Measurements from ENCODE around the gene SYNE3. TPM values are rescaled to one million over a fixed set of nuclear protein-coding genes. Genes with fewer than 3 reads are reported as not detected.
A peak's percentile ranks its signal among the peaks of the same experiment; 100 is the strongest.

SYNE3 gene
- total and polyA plus RNA-seq, 4 experiments from 2014 or later: 4.3 to 52.2 (median 28.3) TPM

DNA sequence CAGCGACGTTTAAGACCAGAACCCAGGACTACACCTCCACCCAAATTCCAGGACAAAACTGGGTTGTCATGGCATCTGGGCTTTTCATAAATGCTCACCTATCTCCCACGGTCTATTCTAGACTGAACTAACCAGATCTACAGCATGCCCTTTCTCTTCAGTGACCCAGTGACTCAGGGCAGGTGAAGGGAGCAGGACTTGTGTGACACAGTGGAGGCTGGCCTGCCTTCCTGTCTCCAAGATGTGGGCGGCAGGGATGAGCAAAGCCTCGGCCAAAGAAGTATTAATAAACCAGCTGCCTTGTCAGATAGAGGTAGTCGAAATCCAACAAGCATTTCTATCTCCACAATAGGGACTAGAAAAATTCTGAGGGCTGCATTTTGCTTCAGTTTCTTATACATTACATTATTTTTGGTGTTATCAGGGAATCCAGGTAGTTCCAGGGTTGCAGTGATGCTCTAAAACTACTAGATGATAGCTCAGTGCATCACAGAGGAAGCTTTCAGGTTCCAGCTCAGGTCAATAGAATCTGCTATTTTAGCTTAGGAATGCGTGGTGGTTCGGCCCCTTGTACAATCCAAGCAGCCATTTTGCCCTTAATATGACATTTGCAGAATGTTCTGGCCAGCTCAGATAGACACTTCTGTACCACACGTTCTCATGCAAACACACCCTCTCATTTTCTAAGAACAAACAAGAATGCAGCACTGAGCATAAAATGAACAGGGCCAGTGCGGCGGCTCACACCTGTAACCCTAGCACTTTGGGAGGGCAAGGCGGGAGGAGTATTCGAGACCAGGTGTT, 14.2 kb upstream of the SYNE3 start:
- Histone ChIP-seq H3K36me3 (ENCODE audit: insufficient read depth, low read length) (no peaks in the 10 kb centered on the region), H3K9me3 (ENCODE audit: control insufficient read depth in 1 of 2, low read length in 2 of 2) (no peaks in the 10 kb centered on the region), H3K4me3 (ENCODE audit: low read length in 2 of 2) (no peak overlapping the region), H3K27me3 (ENCODE audit: insufficient read depth, low read length) (no peaks in the 10 kb centered on the region), H3K4me1 (ENCODE audit: insufficient read depth, low read length) (peaks cover 53% of the 10 kb centered on the region), H3K27ac (ENCODE audit: low read depth, low read length) (no peak overlapping the region)
- ChIA-PET POLR2A (ENCODE audit: partially characterized antibody) (interaction anchor here (0.8 to 1.8 kb wide), 4 partner anchors 12 to 88 kb away, joined by 3 to 8 read pairs (median 4); partner anchors contain the start of gene SYNE3), CTCF (ENCODE audit: partially characterized antibody) (interaction anchor here (1.0 to 25.2 kb wide), 2 partner anchors 77 to 101 kb away, joined by 3 to 845 read pairs; no protein-coding TSS in a partner anchor)
- intact Hi-C loops (cut with micrococcal nuclease): no loop called here
- no peaks in the 10 kb centered on the region for H3K27me3 Mint-ChIP-seq
- H3K36me3 Mint-ChIP-seq: peaks cover 9 to 18% of the 10 kb centered on the region in 2 donors
- H3K9me3 Mint-ChIP-seq: peaks cover 0 to 3% (median 0%) of the 10 kb centered on the region in 8 donors
- peak overlapping the region in 5 of 7 donors; percentile 27 to 50 (median 36) for H3K27ac Mint-ChIP-seq
- H3K4me3 Mint-ChIP-seq: peak overlapping the region in 1 of 8 donors; percentile 27
- DNase-seq: no peak
- H3K4me1 Mint-ChIP-seq: peaks cover 34 to 76% (median 54%) of the 10 kb centered on the region in 4 donors

DNA sequence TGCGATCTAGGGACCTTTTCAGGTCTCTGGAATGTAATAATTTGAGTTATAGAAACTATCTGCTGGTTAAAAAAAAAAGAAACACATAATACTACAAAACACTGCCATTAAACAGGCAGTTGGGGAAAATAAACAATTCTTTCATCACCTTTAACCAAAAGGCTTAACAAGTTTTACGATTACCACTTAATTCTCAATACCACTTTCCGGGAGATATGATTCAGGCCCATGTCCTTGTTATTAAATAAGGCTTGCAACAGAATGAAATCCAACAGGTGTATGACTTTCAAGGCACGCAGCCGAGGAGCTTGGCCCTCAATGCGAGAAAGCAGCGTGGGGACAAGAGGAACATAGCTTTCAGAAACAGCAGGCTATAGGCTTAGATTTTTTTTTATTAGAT, 12.8 kb upstream of the SYNE3 start:
- CTCF ChIA-PET (ENCODE audit: partially characterized antibody): interaction anchor here (2.6 to 25.2 kb wide), 5 partner anchors 39 to 102 kb away, joined by 11 to 845 read pairs (median 30); no protein-coding TSS in a partner anchor
- H3K9me3 ChIP-seq (ENCODE audit: control insufficient read depth in 1 of 2, low read length in 2 of 2): no peaks in the 10 kb centered on the region
- peaks cover 9 to 11% of the 10 kb centered on the region in 2 donors for H3K36me3 Mint-ChIP-seq
- H3K4me3 ChIP-seq (ENCODE audit: low read length in 2 of 2): no peak overlapping the region
- no peaks in the 10 kb centered on the region for H3K9me3 Mint-ChIP-seq
- H3K36me3 ChIP-seq (ENCODE audit: insufficient read depth, low read length): no peaks in the 10 kb centered on the region
- no peaks in the 10 kb centered on the region for H3K27me3 ChIP-seq (ENCODE audit: insufficient read depth, low read length)
- H3K4me1 Mint-ChIP-seq: peaks cover 44 to 79% (median 63%) of the 10 kb centered on the region in 4 donors
- H3K27ac Mint-ChIP-seq: no peak overlapping the region
- no peak for DNase-seq
- H3K4me3 Mint-ChIP-seq: no peak overlapping the region
- no peaks in the 10 kb centered on the region for H3K27me3 Mint-ChIP-seq
- intact Hi-C loops (cut with micrococcal nuclease): no loop called here
- POLR2A ChIA-PET (ENCODE audit: partially characterized antibody): interaction anchor here (0.7 to 12.2 kb wide), 4 partner anchors 9 to 85 kb away, joined by 4 to 185 read pairs (median 20); no protein-coding TSS in a partner anchor
- peaks cover 62% of the 10 kb centered on the region for H3K4me1 ChIP-seq (ENCODE audit: insufficient read depth, low read length)
- no peak overlapping the region for H3K27ac ChIP-seq (ENCODE audit: low read depth, low read length)

GRCh38 chr14:95527387-95528002, 11.0 kb upstream of the SYNE3 start:
- Histone ChIP-seq H3K9me3 (ENCODE audit: control insufficient read depth in 1 of 2, low read length in 2 of 2) (no peaks in the 10 kb centered on the region), H3K36me3 (ENCODE audit: insufficient read depth, low read length) (no peaks in the 10 kb centered on the region), H3K27ac (ENCODE audit: low read depth, low read length) (no peak overlapping the region), H3K4me3 (ENCODE audit: low read length in 2 of 2) (no peak overlapping the region), H3K27me3 (ENCODE audit: insufficient read depth, low read length) (no peaks in the 10 kb centered on the region), H3K4me1 (ENCODE audit: insufficient read depth, low read length) (peaks cover 65% of the 10 kb centered on the region)
- H3K4me1 Mint-ChIP-seq: peaks cover 51 to 80% (median 66%) of the 10 kb centered on the region in 4 donors
- H3K36me3 Mint-ChIP-seq: peaks cover 9% of the 10 kb centered on the region in 2 donors
- CTCF ChIA-PET (ENCODE audit: partially characterized antibody): interaction anchor here (0.6 to 25.2 kb wide), 27 partner anchors 8 to 1541 kb away, joined by 3 to 845 read pairs (median 7); partner anchors contain the start of genes GLRX5 and SYNE3
- intact Hi-C loops (cut with micrococcal nuclease): loop anchor here (1.0 kb wide), 4 partner anchors 9 to 100 kb away; no protein-coding TSS in a partner anchor
- H3K4me3 Mint-ChIP-seq: peak overlapping the region in 1 of 8 donors; percentile 52
- no peaks in the 10 kb centered on the region for H3K27me3 Mint-ChIP-seq
- POLR2A ChIA-PET (ENCODE audit: partially characterized antibody): interaction anchor here (0.6 to 12.2 kb wide), 10 partner anchors 9 to 409 kb away, joined by 3 to 185 read pairs (median 5); partner anchors contain the start of gene SYNE3
- peak; percentile 43 to 57 (median 52) for DNase-seq
- no peaks in the 10 kb centered on the region for H3K9me3 Mint-ChIP-seq
- H3K27ac Mint-ChIP-seq: peak overlapping the region; percentile 38 to 90 (median 66)

- H3K9me3 ChIP-seq (ENCODE audit: control insufficient read depth in 1 of 2, low read length in 2 of 2): no peaks in the 10 kb centered on the region
- peaks cover 65% of the 10 kb centered on the region for H3K4me1 ChIP-seq (ENCODE audit: insufficient read depth, low read length)
- H3K4me3 ChIP-seq (ENCODE audit: low read length in 2 of 2): no peak overlapping the region
- H3K9me3 Mint-ChIP-seq: no peaks in the 10 kb centered on the region
- intact Hi-C loops (cut with micrococcal nuclease): loop anchor here (1.0 kb wide), 4 partner anchors 8 to 99 kb away; no protein-coding TSS in a partner anchor
- peak overlapping the region; percentile 38 to 90 (median 89) for H3K27ac Mint-ChIP-seq
- no peak overlapping the region for H3K27ac ChIP-seq (ENCODE audit: low read depth, low read length)
- no peak for DNase-seq
- CTCF ChIA-PET (ENCODE audit: partially characterized antibody): interaction anchor here (0.9 to 25.2 kb wide), 26 partner anchors 8 to 100 kb away, joined by 3 to 845 read pairs (median 8); partner anchors contain the start of genes GLRX5 and SYNE3
- H3K27me3 Mint-ChIP-seq: no peaks in the 10 kb centered on the region
- H3K36me3 Mint-ChIP-seq: peaks cover 8 to 9% of the 10 kb centered on the region in 2 donors
- H3K27me3 ChIP-seq (ENCODE audit: insufficient read depth, low read length): no peaks in the 10 kb centered on the region
- H3K36me3 ChIP-seq (ENCODE audit: insufficient read depth, low read length): no peaks in the 10 kb centered on the region
- H3K4me1 Mint-ChIP-seq: peaks cover 51 to 80% (median 67%) of the 10 kb centered on the region in 4 donors
- H3K4me3 Mint-ChIP-seq: peak overlapping the region in 1 of 8 donors; percentile 13
- POLR2A ChIA-PET (ENCODE audit: partially characterized antibody): interaction anchor here (0.6 to 12.2 kb wide), 9 partner anchors 8 to 408 kb away, joined by 3 to 185 read pairs (median 6); partner anchors contain the start of gene SYNE3
Observed at GRCh38 chr14:95526483-95527386, 10.3 kb upstream of the SYNE3 start.

- Histone ChIP-seq H3K4me1 (ENCODE audit: insufficient read depth, low read length) (peaks cover 66% of the 10 kb centered on the region), H3K4me3 (ENCODE audit: low read length in 2 of 2) (no peak overlapping the region), H3K36me3 (ENCODE audit: insufficient read depth, low read length) (no peaks in the 10 kb centered on the region), H3K9me3 (ENCODE audit: control insufficient read depth in 1 of 2, low read length in 2 of 2) (no peaks in the 10 kb centered on the region), H3K27ac (ENCODE audit: low read depth, low read length) (no peak overlapping the region), H3K27me3 (ENCODE audit: insufficient read depth, low read length) (no peaks in the 10 kb centered on the region)
- no peak for DNase-seq
- intact Hi-C loops (cut with micrococcal nuclease): no loop called here
- no peaks in the 10 kb centered on the region for H3K9me3 Mint-ChIP-seq
- no peaks in the 10 kb centered on the region for H3K27me3 Mint-ChIP-seq
- peak overlapping the region in 5 of 7 donors; percentile 11 to 90 (median 64) for H3K27ac Mint-ChIP-seq
- ChIA-PET CTCF (ENCODE audit: partially characterized antibody) (interaction anchor here (1.3 to 25.2 kb wide), 12 partner anchors 8 to 99 kb away, joined by 4 to 845 read pairs (median 20); partner anchors contain the start of genes GLRX5 and SYNE3), POLR2A (ENCODE audit: partially characterized antibody) (interaction anchor here (2.1 to 12.2 kb wide), 6 partner anchors 8 to 82 kb away, joined by 6 to 185 read pairs (median 42); partner anchors contain the start of genes GLRX5 and SYNE3)
- peak overlapping the region in 1 of 8 donors; percentile 13 for H3K4me3 Mint-ChIP-seq
- peaks cover 48 to 76% (median 63%) of the 10 kb centered on the region in 4 donors for H3K4me1 Mint-ChIP-seq
- peaks cover 8 to 9% of the 10 kb centered on the region in 2 donors for H3K36me3 Mint-ChIP-seq
Observed at GRCh38 chr14:95525999-95526398, 9.5 kb upstream of the SYNE3 start.
